Right lobe of liver (tissue), 4 donors: ENCODE results near the gene SLC35F4.

Experiments used
- CTCF ChIP-seq, 4 donors: fragments of 200-600 bp in 3 of 4; fragments of 450-650 bp in 1 of 4; IDR thresholded peaks; one replicate each; pipeline versions ENCODE4 v1.5.1 to v1.8.0; 2016 to 2022; ENCODE audit warnings: antibody characterized with exemption in 4 of 4, mild to moderate bottlenecking in 2 of 4
- POLR2A ChIP-seq: fragments of 450-650 bp; IDR thresholded peaks from one replicate; pipeline ENCODE4 v1.6.1; 2017; ENCODE audit warnings: antibody characterized with exemption, mild to moderate bottlenecking
- donor health status: DM: no; HTN: no; CAD: no.
- donor health status: DM: no; HTN: no; CAD: no.
- donor health status: DM: no; HTN: yes; CAD: no.

- TF ChIP-seq CTCF (IDR thresholded peaks at IDR 0.05) (no peak), POLR2A (no peak)
Measured at GRCh38 chr14:57796556-57796955, 69.3 kb downstream of the SLC35F4 start.
